GM12878 (cell line): Measurements from ENCODE around the gene ARPC5L. TPM values are rescaled to one million over a fixed set of nuclear protein-coding genes. Genes with fewer than 3 reads are reported as not detected.
A peak's percentile ranks its signal among the peaks of the same experiment; 100 is the strongest.

Source experiments
- ATAC-seq: fragments of 200-7000 bp; cut with Tn5 transposase; 3 replicates; pipeline ENCODE4 v1.9.1; 2020; ENCODE audit warnings: mild to moderate bottlenecking, moderate library complexity
- BruUV-seq: library from RNA; stranded (reverse); fragments of 400-500 nt; replicated peaks from 2 replicates; lab custom pipeline; 2021; lab: Mats Ljungman, UMichigan
- CTCF ChIA-PET: fragments of 300-600 bp; sonication (Branson Sonifier 250); formaldehyde crosslinking; extraction: SDS; loops from one replicate; lab custom pipeline; 2021; ENCODE audit warnings: inconsistent platforms; lab: Yijun Ruan, JAX
- POLR2A ChIA-PET: fragments of 350-600 bp; formaldehyde crosslinking; extraction: SDS; loops from one replicate; lab custom pipeline; 2021; ENCODE audit warnings: inconsistent platforms; lab: Charles Lee
- RAD21 ChIA-PET: fragments of 300-600 bp; sonication (Branson Sonifier 250); formaldehyde crosslinking; loops from one replicate; lab custom pipeline; 2023; ENCODE audit warnings: antibody characterized with exemption; ENCODE audit not compliant: unreplicated experiment; lab: Charles Lee
- SMC1A ChIA-PET: fragments of 300-600 bp; sonication (Branson Sonifier 250); formaldehyde crosslinking; loops from one replicate; lab custom pipeline; 2023; ENCODE audit not compliant: unreplicated experiment, uncharacterized antibody; lab: Charles Lee
- DNase-seq: peaks from one replicate; pipeline ENCODE4 v3.0.0-alpha.2; 2011; ENCODE audit warnings: low read depth, low spot score
- FAIRE-seq: peaks from 3 replicates; lab custom pipeline; 2011; peaks lifted over from hg19 to GRCh38; lab: Jason Lieb, UNC
- H2AFZ ChIP-seq: 2 replicates; pipeline ENCODE4 v1.6.0; 2011; ENCODE audit warnings: low read depth, low read length, control low read depth; ENCODE audit not compliant: control insufficient read depth
- H3K27ac ChIP-seq: 2 replicates; pipeline ENCODE4 v1.5.1; 2011; ENCODE audit warnings: control low read depth; ENCODE audit not compliant: control insufficient read depth, insufficient read depth
- H3K27me3 ChIP-seq, 2 experiments: replicated peaks in 1 of 2; 2 replicates each; pipeline versions ENCODE4 v1.6.0 to v1.6.1; 2011; ENCODE audit warnings: low read length in 1 of 2; ENCODE audit not compliant: control insufficient read depth in 2 of 2, insufficient read depth in 2 of 2
- H3K36me3 ChIP-seq, 2 experiments: 2 replicates each; pipeline ENCODE4 v1.5.1; 2011; ENCODE audit warnings: low read length in 1 of 2; ENCODE audit not compliant: control insufficient read depth in 2 of 2, insufficient read depth in 2 of 2
- H3K4me1 ChIP-seq: 2 replicates; pipeline ENCODE4 v1.6.1; 2011; ENCODE audit warnings: mild to moderate bottlenecking, low read length, moderate library complexity, mixed read lengths; ENCODE audit not compliant: control insufficient read depth, insufficient read depth
- H3K4me2 ChIP-seq: 2 replicates; pipeline ENCODE4 v1.6.0; 2011; ENCODE audit warnings: control low read depth; ENCODE audit not compliant: control insufficient read depth, insufficient read depth
- H3K4me3 ChIP-seq: fragments of 200-600 bp; sonication (generic); 2 replicates; pipeline ENCODE4 v1.5.1; 2016
- H3K79me2 ChIP-seq: 2 replicates; pipeline ENCODE4 v1.6.0; 2011; ENCODE audit warnings: low read length; ENCODE audit not compliant: control insufficient read depth, insufficient read depth
- H3K9ac ChIP-seq: 2 replicates; pipeline ENCODE4 v1.8.0; 2011; ENCODE audit warnings: low read length, control low read depth, mixed read lengths; ENCODE audit not compliant: control insufficient read depth, insufficient read depth
- H3K9me3 ChIP-seq: replicated peaks from 3 replicates; pipeline ENCODE4 v1.5.1; 2011; ENCODE audit warnings: mild to moderate bottlenecking, low read length; ENCODE audit not compliant: control insufficient read depth, insufficient read depth
- H4K20me1 ChIP-seq: 2 replicates; pipeline ENCODE4 v1.6.0; 2011; ENCODE audit not compliant: control insufficient read depth, insufficient read depth
- BCL11A ChIP-seq: IDR thresholded peaks from 2 replicates; pipeline ENCODE4 v1.6.1; 2011; ENCODE audit warnings: low read depth, low read length
- BCLAF1 ChIP-seq: fragments of 450-650 bp; IDR thresholded peaks from 2 replicates; pipeline ENCODE4 v1.6.1; 2017; ENCODE audit warnings: antibody characterized with exemption, mild to moderate bottlenecking, moderate library complexity
- CTCF ChIP-seq, 3 experiments: IDR thresholded peaks in 2 of 3; conservative IDR thresholded peaks in 1 of 3; 2 replicates each; pipeline ENCODE4 v1.5.1; 2011; ENCODE audit warnings: low read depth in 3 of 3, low read length in 3 of 3, mild to moderate bottlenecking in 3 of 3, control low read depth in 2 of 3, moderate library complexity in 2 of 3, inconsistent platforms in 1 of 3, mixed read lengths in 1 of 3; ENCODE audit not compliant: control insufficient read depth in 2 of 3, insufficient read depth in 1 of 3; ENCODE audit errors: extremely low read depth in 1 of 3
- RAD21 ChIP-seq: IDR thresholded peaks from 2 replicates; pipeline ENCODE4 v1.6.1; 2011; ENCODE audit warnings: mild to moderate bottlenecking, low read depth, low read length, moderate library complexity; ENCODE audit not compliant: insufficient read depth
- WGBS: methylation state at CpG from one replicate; pipeline ENCODE4 v1.1.6; 2016; ENCODE audit warnings: low lambda C conversion rate; ENCODE audit not compliant: insufficient replicate concordance, insufficient coverage; ENCODE audit errors: missing lambda C conversion rate; 5-methylcytosine and 5-hydroxymethylcytosine counted together
- in situ Hi-C: fragments of 300-500 bp; cut with MboI; formaldehyde crosslinking; loops from 9 replicates; pipeline ENCODE4 v1.14.3; 2018; ENCODE audit warnings: mixed read lengths
- intact Hi-C: fragments of 100-400 bp; cut with micrococcal nuclease; formaldehyde crosslinking; loops from one replicate; pipeline ENCODE4 v1.14.2; 2022; ENCODE audit not compliant: unreplicated experiment
- polyA plus RNA-seq, 11 experiments: library from polyadenylated mRNA; depleted of rRNA in 4 of 11; unstranded in 6 of 11; stranded (reverse) in 5 of 11; fragments of >200 nt; fragmentation: Nextera tagmentation in 4 of 11; fragmentation: Illumina TruSeq in 1 of 11; extraction: Ambion mirVana in 4 of 11; extraction: Trizol in 1 of 11; gene quantifications; 1 replicate in 1 of 11; 2 replicates in 10 of 11; pipeline versions ENCODE4 v1.2.1 to v1.2.3, GENCODE V29; 2011 to 2016; ENCODE audit warnings: inconsistent platforms in 2 of 11, missing spikeins in 2 of 11, low read depth in 1 of 11
- total RNA-seq, 4 experiments: library from RNA; depleted of rRNA in 3 of 4; stranded (reverse); fragments of >200 nt in 3 of 4; fragmentation: Illumina TruSeq in 1 of 4; extraction: Trizol in 1 of 4; gene quantifications; 2 replicates each; pipeline versions ENCODE4 v1.2.1 to v1.2.3, GENCODE V29; 2013 to 2021

Gene ARPC5L
- total and polyA plus RNA-seq, 10 of the 15 experiments (the other 5 are each of a cell fraction or from before 2014, with no cell fraction given), result 42.3 to 207 (median 104) TPM

- Histone ChIP-seq H3K27ac (no peak overlapping the region), H3K79me2 (no peaks in the 10 kb centered on the region), H3K4me3 (no peak overlapping the region), H3K4me2 (no peak overlapping the region), H2AFZ (no peak overlapping the region), H3K4me1 (no peaks in the 10 kb centered on the region), H3K9me3 (no peaks in the 10 kb centered on the region), H3K36me3 (no peaks in the 10 kb centered on the region), H4K20me1 (no peaks in the 10 kb centered on the region), H3K27me3 (no peaks in the 10 kb centered on the region), H3K9ac (no peak overlapping the region)
- POLR2A ChIA-PET, result interaction anchor here (0.6 to 0.9 kb wide), 2 partner anchors 61 to 301 kb away, joined by 5 to 6 read pairs; no protein-coding TSS in a partner anchor
- intact Hi-C loops (no loop called here), in situ Hi-C loops (no loop called here)
- CTCF ChIA-PET, result interaction anchor here (0.7 to 26.5 kb wide), 15 partner anchors 8 to 223 kb away, joined by 3 to 575 read pairs (median 4); partner anchors contain the start of genes NR6A1, OLFML2A and WDR38
- SMC1A ChIA-PET, result interaction anchor here (1.2 kb wide), 1 partner anchor 13 kb away, joined by 5 read pairs; the partner anchor contains the start of gene WDR38
- WGBS, result 62% methylated on average over 18 of the region's 18 CpGs
- ATAC-seq, result peak; percentile 63
- RAD21 ChIA-PET, result interaction anchor here (0.5 to 1.8 kb wide), 4 partner anchors 10 to 536 kb away, joined by 3 to 5 read pairs (median 3); partner anchors contain the start of gene WDR38
- no peak for DNase-seq
- peak; percentile 61 for FAIRE-seq
- BruUV-seq, result no TSS peak
- no peak for TF ChIP-seq BCL11A
- TF ChIP-seq BCLAF1, result no peak
- peak; percentile 29 to 49 (median 43); a peak in 5 of 6 replicates for TF ChIP-seq CTCF (IDR thresholded peaks at IDR 0.05 in 2 of 3, conservative IDR thresholded peaks at IDR 0.05 in 1 of 3; ENCODE audit: control insufficient read depth in 2 of 3, extremely low read depth in 1 of 3, insufficient read depth in 1 of 3, low read depth in 3 of 3, low read length in 3 of 3)
- no peak for TF ChIP-seq RAD21
These were observed 21.6 kb upstream of the ARPC5L start for GRCh38 chr9:124840300-124840833.
